Activated T-helper 2 cell treated with anti-CD3 and anti-CD28 coated beads, Interferon-gamma antibody, Interleukin-2, Interleukin-4, amounts not matched to agents 10 μg/mL and 5 μg/mL and 100 μg/mL, durations not matched to agents 14 hours and 24 hours and 36 hours (primary cell): Measurements from ENCODE around the gene PCLO. TPM values are rescaled to one million over a fixed set of nuclear protein-coding genes. Genes with fewer than 3 reads are reported as not detected.
"Not testable (repeated sequence)": the region's sequence is repeated elsewhere in the genome, so short reads cannot be mapped to it uniquely, and the experiment has no call there.

ENCODE experiments used
- DNase-seq: peaks from one replicate; pipeline ENCODE4 v3.0.0; 2021; ENCODE audit warnings: low spot score
- H3K27ac Mint-ChIP-seq: one replicate; pipeline ENCODE4 v1.8.0; 2021; ENCODE audit warnings: mixed read lengths
- H3K27me3 Mint-ChIP-seq: one replicate; pipeline ENCODE4 v1.8.0; 2021; ENCODE audit warnings: low read depth, mixed read lengths
- H3K36me3 Mint-ChIP-seq: one replicate; pipeline ENCODE4 v1.8.0; 2021; ENCODE audit warnings: low read depth, mixed read lengths
- H3K4me1 Mint-ChIP-seq: one replicate; pipeline ENCODE4 v1.8.0; 2021; ENCODE audit warnings: low read depth, mixed read lengths
- H3K4me3 Mint-ChIP-seq: one replicate; pipeline ENCODE4 v1.8.0; 2021; ENCODE audit warnings: low read depth, mild to moderate bottlenecking, moderate library complexity, mixed read lengths
- H3K9me3 Mint-ChIP-seq: one replicate; pipeline ENCODE4 v1.8.0; 2021; ENCODE audit warnings: mixed read lengths
- intact Hi-C: fragments of 100-400 bp; cut with micrococcal nuclease; formaldehyde crosslinking; loops from one replicate; pipeline ENCODE4 v1.15.1; 2023
- total RNA-seq: library from RNA; stranded (reverse); gene quantifications from 2 replicates; pipeline ENCODE4 v1.2.3, GENCODE V29; 2022

Gene PCLO
- total RNA-seq, 1 donor from 2014 or later, result not detected

DNA sequence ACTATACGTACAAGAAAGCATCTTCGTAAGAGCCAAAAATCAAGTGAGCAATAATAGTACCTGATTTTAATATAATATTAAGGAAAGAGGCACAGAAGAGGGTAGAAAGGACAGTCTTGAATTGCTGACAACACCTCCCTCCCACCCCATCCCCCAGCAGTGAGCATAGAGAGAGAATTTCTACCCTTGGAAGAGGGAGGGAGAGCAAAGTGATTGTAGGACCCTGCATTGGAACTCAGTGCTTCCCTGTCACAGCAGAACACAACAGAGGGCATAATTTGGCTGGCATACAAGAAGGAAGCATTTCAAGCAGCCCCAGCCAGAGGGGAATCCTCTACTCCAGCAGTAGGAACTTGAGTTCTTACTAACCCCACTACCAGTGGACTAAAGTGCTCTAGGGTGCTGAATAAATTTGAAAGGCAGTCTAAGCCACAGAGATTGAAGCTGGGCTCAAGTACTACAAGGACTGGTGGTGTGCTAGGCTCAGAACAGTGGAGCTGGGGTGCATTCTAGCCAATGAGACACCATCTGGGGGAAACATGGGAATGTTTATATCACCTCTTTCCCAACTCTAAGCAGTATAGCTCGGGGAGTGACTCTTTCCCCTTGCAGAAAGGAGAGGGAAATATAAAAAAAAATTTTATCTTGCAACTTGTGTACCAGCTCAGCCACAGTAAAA lies 44.2 kb downstream of the PCLO start:
- no peak overlapping the region for H3K4me3 Mint-ChIP-seq
- intact Hi-C loops, result no loop called here
- H3K4me1 Mint-ChIP-seq, result no peaks in the 10 kb centered on the region
- no peaks in the 10 kb centered on the region for H3K27me3 Mint-ChIP-seq
- H3K27ac Mint-ChIP-seq, result no peak overlapping the region
- no peak for DNase-seq
- no peaks in the 10 kb centered on the region for H3K36me3 Mint-ChIP-seq
- peaks cover 29% of the 10 kb centered on the region for H3K9me3 Mint-ChIP-seq

DNA sequence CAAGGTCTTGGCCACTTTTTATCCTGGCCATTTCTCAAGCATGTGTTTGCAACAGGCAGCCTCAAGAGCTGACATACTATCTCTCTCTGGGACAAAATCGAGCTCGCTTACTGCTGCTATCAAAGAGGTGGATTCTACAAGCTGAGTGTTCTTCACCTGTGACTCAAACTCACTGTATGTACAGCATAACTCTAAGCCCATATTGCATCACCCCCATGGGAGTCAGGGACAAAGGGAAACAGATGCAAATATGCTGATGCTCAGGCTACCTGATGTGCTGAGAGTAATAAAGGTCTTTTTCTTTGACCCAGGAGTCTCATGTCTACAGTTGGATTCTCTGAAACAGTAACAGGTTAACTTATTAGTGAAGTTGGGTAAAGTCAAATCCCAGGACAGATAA lies 45.2 kb downstream of the PCLO start:
- no peaks in the 10 kb centered on the region for H3K27me3 Mint-ChIP-seq
- peaks cover 19% of the 10 kb centered on the region for H3K9me3 Mint-ChIP-seq
- DNase-seq, result no peak

GRCh38 chr7:83111391-83111790 lies 51.3 kb downstream of the PCLO start:
- H3K4me1 Mint-ChIP-seq, result no peaks in the 10 kb centered on the region
- H3K36me3 Mint-ChIP-seq, result no peaks in the 10 kb centered on the region
- DNase-seq, result no peak
- H3K9me3 Mint-ChIP-seq, result no peaks in the 10 kb centered on the region
- H3K27me3 Mint-ChIP-seq, result no peaks in the 10 kb centered on the region
- intact Hi-C loops, result no loop called here
- no peak overlapping the region for H3K27ac Mint-ChIP-seq
- H3K4me3 Mint-ChIP-seq, result no peak overlapping the region

More for the DNA sequence above, 45.2 kb downstream of the PCLO start:
- Mint-ChIP-seq H3K4me1 (no peaks in the 10 kb centered on the region), H3K27ac (no peak overlapping the region), H3K36me3 (no peaks in the 10 kb centered on the region), H3K4me3 (no peak overlapping the region)
- intact Hi-C loops, result no loop called here

GRCh38 chr7:83109352-83109751 lies 53.3 kb downstream of the PCLO start:
- Mint-ChIP-seq H3K27me3 (no peaks in the 10 kb centered on the region), H3K9me3 (no peaks in the 10 kb centered on the region), H3K36me3 (no peaks in the 10 kb centered on the region), H3K4me3 (no peak overlapping the region), H3K4me1 (no peaks in the 10 kb centered on the region), H3K27ac (no peak overlapping the region)
- intact Hi-C loops, result no loop called here
- DNase-seq, result no peak

DNA sequence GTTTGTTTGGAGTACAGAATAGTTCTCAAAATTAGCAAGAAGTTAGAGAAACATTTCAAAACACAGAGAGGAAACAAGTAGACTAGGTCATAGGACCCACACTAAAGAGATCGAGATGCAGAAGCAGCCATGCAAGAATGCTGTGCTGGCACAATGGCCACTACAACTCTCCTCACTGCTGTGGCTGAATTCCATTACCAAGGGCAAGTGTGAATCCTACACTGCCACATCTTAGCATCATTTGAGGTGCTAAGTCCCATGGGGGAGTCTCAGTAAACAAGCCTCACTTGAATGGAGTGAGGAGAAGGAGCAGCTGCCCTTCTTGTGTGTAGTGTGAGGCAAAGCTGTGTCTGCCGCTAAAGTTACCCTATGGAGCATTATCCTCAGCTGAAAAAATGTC lies 56.7 kb downstream of the PCLO start:
- Mint-ChIP-seq H3K9me3 (no peaks in the 10 kb centered on the region), H3K4me1 (no peaks in the 10 kb centered on the region), H3K36me3 (no peaks in the 10 kb centered on the region), H3K4me3 (no peak overlapping the region), H3K27ac (no peak overlapping the region), H3K27me3 (no peaks in the 10 kb centered on the region)
- DNase-seq, result no peak
- intact Hi-C loops, result no loop called here

GRCh38 chr7:83105063-83105462 lies 57.6 kb downstream of the PCLO start:
- no peak for DNase-seq
- Mint-ChIP-seq H3K4me1 (no peaks in the 10 kb centered on the region), H3K9me3 (no peaks in the 10 kb centered on the region), H3K4me3 (no peak overlapping the region), H3K27me3 (no peaks in the 10 kb centered on the region), H3K27ac (no peak overlapping the region), H3K36me3 (no peaks in the 10 kb centered on the region)
- intact Hi-C loops, result no loop called here

DNA sequence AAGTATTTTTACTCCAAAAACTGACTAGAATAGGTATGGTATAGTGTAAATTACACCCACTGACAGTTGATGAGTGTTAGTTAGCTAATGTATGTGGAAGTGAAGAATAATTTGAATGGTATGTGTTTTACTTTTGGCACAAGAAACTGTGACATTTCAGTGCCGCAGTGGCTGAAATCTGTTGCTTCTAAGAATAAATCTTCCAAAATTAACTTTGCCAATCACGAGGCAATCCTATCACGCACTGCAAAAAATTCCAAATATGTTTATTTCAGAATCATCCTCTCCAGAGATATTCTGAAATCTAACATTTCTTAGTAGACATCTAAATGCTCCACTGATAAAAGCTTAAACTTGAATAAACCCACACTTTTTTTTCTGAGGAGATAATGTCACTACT lies 61.2 kb downstream of the PCLO start:
- DNase-seq, result no peak
- H3K4me3 Mint-ChIP-seq, result no peak overlapping the region
- intact Hi-C loops, result no loop called here
- H3K27ac Mint-ChIP-seq, result no peak overlapping the region
- H3K36me3 Mint-ChIP-seq, result no peaks in the 10 kb centered on the region
- no peaks in the 10 kb centered on the region for H3K4me1 Mint-ChIP-seq
- no peaks in the 10 kb centered on the region for H3K9me3 Mint-ChIP-seq
- no peaks in the 10 kb centered on the region for H3K27me3 Mint-ChIP-seq

DNA sequence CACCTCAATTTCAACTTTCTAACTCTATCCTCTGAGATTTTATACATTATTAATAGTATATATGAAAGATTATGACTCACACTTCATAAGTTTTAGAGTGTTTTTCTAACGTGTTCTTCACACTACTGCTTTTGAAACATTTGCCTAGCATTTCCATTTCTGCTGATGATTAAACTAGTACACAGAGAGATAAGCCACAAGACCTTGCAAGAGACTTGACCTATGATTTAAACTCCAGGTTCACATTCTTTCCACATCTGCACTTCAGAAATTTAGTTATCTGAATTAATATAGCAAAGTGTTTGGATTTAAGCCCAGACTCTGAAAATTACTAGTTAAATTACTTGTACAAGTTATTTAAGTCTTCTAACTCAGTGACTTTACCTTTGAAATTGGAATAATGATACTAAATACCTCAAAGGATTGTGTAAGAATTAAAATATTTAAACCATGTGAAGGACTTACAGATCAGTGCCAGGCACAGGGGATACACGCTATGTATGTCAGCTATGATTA lies 66.6 kb downstream of the PCLO start:
- no peaks in the 10 kb centered on the region for H3K27me3 Mint-ChIP-seq
- intact Hi-C loops, result no loop called here
- no peak for DNase-seq
- no peaks in the 10 kb centered on the region for H3K4me1 Mint-ChIP-seq
- no peak overlapping the region for H3K27ac Mint-ChIP-seq
- H3K36me3 Mint-ChIP-seq, result no peaks in the 10 kb centered on the region
- H3K4me3 Mint-ChIP-seq, result no peak overlapping the region
- H3K9me3 Mint-ChIP-seq, result peaks cover 7% of the 10 kb centered on the region

DNA sequence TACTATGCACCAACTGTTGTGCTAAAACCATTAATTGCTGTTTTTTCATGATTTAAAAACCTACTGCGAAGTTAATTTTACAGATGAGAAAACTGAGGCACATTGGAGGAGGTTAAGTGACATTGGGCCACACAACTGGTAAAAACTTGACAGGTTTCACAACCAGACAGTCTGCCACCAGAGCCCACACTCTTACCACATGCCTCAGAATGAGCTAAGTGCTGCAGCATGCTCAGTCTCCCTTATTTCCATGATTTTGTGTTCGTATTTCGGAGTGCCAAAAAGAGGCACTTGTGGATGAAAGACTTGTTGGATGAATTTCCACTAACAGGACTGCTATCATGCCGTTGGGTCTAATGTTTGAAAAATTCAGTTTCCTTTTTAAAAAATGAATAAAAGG lies 77.4 kb downstream of the PCLO start:
- peaks cover 11% of the 10 kb centered on the region for H3K9me3 Mint-ChIP-seq
- intact Hi-C loops, result no loop called here
- H3K27me3 Mint-ChIP-seq, result no peaks in the 10 kb centered on the region
- no peaks in the 10 kb centered on the region for H3K4me1 Mint-ChIP-seq
- no peak overlapping the region for H3K4me3 Mint-ChIP-seq
- H3K27ac Mint-ChIP-seq, result no peak overlapping the region
- no peak for DNase-seq
- no peaks in the 10 kb centered on the region for H3K36me3 Mint-ChIP-seq

GRCh38 chr7:83079879-83080278 lies 82.8 kb downstream of the PCLO start:
- intact Hi-C loops, H3K4me3 Mint-ChIP-seq, H3K27ac Mint-ChIP-seq, H3K27me3 Mint-ChIP-seq, H3K36me3 Mint-ChIP-seq, H3K4me1 Mint-ChIP-seq, DNase-seq, H3K9me3 Mint-ChIP-seq: not testable (repeated sequence)

GRCh38 chr7:83077328-83077727 lies 85.4 kb downstream of the PCLO start:
- Mint-ChIP-seq H3K27me3 (no peaks in the 10 kb centered on the region), H3K36me3 (no peaks in the 10 kb centered on the region)
- intact Hi-C loops, result no loop called here

DNA sequence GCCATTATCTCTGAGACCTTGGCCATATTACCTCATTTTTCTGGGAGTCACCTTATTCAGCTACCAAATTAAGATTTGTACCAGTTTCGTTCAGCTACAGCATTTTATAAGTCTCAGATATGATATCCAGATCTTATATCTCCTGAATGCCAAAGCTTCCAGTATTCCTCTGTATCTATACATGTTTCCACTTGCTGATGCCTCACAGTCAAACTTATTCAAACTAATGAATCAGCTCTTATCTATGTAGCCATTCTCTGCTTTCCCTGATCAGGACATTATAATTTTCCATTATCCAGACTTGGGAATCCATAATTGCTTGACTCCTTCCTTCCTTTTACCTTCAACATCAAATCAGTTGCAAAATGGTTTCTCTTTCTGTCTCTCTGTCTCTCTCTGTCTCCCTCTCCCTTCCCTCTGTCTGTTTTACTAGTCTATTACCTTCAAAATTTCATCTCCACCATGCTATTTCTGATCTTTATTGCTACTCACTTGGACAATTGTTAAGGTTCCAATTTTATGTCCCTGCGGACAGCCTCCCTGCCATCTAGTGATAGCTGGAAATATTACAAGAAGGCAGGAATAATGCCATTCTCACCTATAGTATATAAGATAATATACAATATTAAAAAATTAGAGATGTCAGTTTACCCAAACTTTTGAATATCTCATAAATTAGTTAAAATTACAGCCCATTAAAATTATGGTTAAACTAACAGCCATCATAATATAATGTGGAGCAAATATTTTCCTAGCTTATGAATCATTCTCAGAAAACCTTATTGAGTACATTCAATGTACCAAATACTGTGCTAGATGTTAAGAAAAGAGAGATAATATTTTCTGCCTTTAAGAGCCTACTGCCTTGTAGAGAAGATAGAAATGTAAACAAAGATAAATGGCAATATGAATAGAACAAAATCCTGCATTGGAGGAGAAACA lies 89.8 kb downstream of the PCLO start:
- no peaks in the 10 kb centered on the region for H3K36me3 Mint-ChIP-seq
- H3K27me3 Mint-ChIP-seq, result no peaks in the 10 kb centered on the region
- no peak overlapping the region for H3K4me3 Mint-ChIP-seq
- intact Hi-C loops, result no loop called here
- H3K9me3 Mint-ChIP-seq, result no peaks in the 10 kb centered on the region
- H3K27ac Mint-ChIP-seq, result no peak overlapping the region
- H3K4me1 Mint-ChIP-seq, result no peaks in the 10 kb centered on the region
- no peak for DNase-seq

More at GRCh38 chr7:83077328-83077727, 85.4 kb downstream of the PCLO start:
- DNase-seq, result no peak
- Mint-ChIP-seq H3K4me3 (no peak overlapping the region), H3K27ac (no peak overlapping the region), H3K9me3 (peaks cover 5% of the 10 kb centered on the region), H3K4me1 (no peaks in the 10 kb centered on the region)

- no peaks in the 10 kb centered on the region for H3K27me3 Mint-ChIP-seq
- H3K4me1 Mint-ChIP-seq, result no peaks in the 10 kb centered on the region
- no peaks in the 10 kb centered on the region for H3K36me3 Mint-ChIP-seq
- no peak overlapping the region for H3K4me3 Mint-ChIP-seq
- intact Hi-C loops, result no loop called here
- no peak overlapping the region for H3K27ac Mint-ChIP-seq
- no peak for DNase-seq
- H3K9me3 Mint-ChIP-seq, result peaks cover 12% of the 10 kb centered on the region
Observed at GRCh38 chr7:83065714-83066113, 97.0 kb downstream of the PCLO start.
